Astrocyte of the spinal cord (primary cell): Measurements from ENCODE around the gene PBX1.

Experiments
- DNase-seq: peaks from one replicate; pipeline ENCODE4 v3.0.0; 2011; ENCODE audit warnings: low read depth, low spot score
- H3K4me3 ChIP-seq: 2 replicates; pipeline ENCODE4 v1.5.1; 2011; ENCODE audit warnings: low read depth, mild to moderate bottlenecking, low read length, moderate library complexity
- CTCF ChIP-seq: IDR thresholded peaks from 2 replicates; pipeline ENCODE4 v1.5.1; 2012; ENCODE audit warnings: low read depth, mild to moderate bottlenecking, low read length, inconsistent platforms
- in situ Hi-C: cut with HindIII; loops from 2 replicates; pipeline ENCODE4 v1.10.0; 2017; ENCODE audit warnings: low sequenced_read_pairs

PBX1 gene

DNA sequence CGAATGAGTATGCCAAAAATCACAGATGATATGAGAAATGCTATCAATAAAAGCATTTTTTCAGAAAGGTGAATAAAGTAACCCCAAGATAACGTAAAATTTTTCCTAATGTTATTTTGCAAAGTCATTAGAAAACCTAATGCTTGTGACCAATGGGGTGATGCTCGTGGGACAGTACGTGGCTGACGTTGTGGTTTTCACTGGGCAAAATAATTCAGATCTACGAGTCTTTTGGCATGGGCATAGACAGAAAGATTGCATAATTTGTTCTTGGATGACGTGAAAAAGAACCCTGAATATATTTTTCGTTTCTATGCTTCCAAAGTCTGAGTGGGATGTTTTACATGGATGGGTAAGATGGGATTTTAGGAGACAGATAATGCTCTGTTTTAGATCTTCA lies 71.0 kb downstream of the PBX1 start:
- H3K4me3 ChIP-seq: no peak overlapping the region
- no peak for TF ChIP-seq CTCF
- DNase-seq: no peak
- in situ Hi-C loops: no loop called here

- no peak overlapping the region for H3K4me3 ChIP-seq
- no peak for TF ChIP-seq CTCF
- in situ Hi-C loops: no loop called here
- no peak for DNase-seq
Observed at GRCh38 chr1:164630626-164631396, 71.8 kb downstream of the PBX1 start.

- H3K4me3 ChIP-seq: no peak overlapping the region
- DNase-seq: no peak
- in situ Hi-C loops: no loop called here
- TF ChIP-seq CTCF: no peak
Observed at GRCh38 chr1:164631751-164632150, 72.8 kb downstream of the PBX1 start.

- no peak for DNase-seq
- TF ChIP-seq CTCF: no peak
- in situ Hi-C loops: no loop called here
- H3K4me3 ChIP-seq: no peak overlapping the region
Observed at GRCh38 chr1:164633997-164634396, 75.0 kb downstream of the PBX1 start.

DNA sequence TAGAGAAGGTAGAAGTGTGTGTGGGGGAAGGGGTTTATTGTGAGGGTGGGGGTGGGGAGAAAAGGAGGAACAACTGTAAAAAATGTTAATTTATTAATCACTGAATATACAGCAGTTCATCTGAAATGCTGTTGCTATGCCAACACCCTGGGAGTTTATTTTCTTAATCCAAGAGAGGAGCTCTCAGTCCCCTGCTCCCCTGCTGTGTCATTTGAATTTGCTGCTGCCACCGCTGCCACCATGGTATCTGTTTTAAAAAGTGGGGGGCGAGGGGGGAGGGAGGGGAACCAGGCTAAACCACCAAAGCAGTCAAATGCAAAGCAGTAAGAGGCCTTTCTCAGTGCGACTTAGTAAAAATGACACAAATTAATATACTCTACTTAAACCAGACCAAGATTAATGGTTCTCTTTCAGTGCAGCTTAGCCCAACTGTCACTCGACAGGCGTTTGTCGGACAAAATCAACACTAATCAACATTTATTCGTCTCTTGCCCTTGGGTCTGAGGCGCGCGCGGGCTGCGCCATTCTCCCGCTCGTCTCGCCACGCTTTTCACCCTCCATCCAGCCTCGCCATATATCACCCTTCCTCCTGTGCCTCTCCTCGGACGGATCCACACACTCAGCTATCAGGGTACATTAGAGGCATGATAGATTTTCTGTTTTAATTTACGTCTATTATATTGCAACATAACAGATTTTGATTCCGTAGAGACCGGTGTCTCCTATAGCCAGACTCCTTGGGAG lies 76.2 kb downstream of the PBX1 start:
- H3K4me3 ChIP-seq: no peak overlapping the region
- DNase-seq: no peak
- in situ Hi-C loops: no loop called here
- TF ChIP-seq CTCF: no peak

DNA sequence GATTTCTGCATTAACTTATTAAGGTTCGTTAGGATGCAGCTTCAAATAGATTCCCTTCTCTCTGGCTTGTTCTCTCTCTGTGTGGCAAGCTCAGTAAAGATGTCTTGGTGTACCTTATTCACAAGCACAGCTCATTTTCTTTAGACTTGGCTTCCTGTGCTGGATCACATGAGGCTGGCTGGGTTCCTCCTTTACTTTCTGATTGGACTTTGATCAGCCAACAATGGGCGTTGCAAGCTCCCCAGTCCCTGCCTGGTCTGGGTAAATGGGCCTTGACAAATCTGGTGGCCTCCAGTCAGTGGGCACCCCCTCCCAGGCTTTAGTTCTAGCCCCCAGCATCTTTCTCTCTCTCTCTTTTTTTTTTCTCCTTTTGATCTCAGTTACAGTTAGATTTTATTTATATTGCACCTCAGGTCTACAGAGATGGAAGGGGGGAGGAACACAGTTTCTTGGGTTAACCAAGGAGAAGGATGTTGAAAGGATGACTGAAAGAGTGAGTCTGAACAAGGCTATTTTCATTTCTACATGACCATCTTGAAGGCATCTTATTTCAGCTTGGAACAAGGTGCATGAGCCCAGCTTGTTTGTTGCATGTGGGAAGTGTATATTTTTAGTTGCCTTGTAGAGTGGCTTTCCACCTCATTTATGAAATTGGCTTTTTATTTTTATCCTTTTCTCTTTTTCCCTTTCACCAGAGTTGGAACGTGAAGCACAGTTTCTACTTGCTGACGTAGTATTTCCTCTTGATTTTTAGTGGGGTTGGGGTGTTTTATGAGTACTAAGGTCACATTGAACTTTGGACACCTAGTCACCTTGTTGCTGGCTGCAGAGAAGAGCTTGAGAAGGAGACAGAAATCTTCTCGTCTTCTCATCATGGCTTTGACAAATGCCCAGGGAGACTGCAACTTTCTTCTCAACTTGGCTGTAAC lies 77.1 kb downstream of the PBX1 start:
- DNase-seq: no peak
- no peak for TF ChIP-seq CTCF
- no peak overlapping the region for H3K4me3 ChIP-seq
- in situ Hi-C loops: no loop called here
